HepG2 (cell line): ENCODE results near the gene RIPOR3.

Experiments
- ATF7-NPFF ChIP-seq: sonication (generic); formaldehyde crosslinking; IDR thresholded peaks from 2 replicates; pipeline ENCODE4 v1.8.1; 2023; ENCODE audit warnings: mild to moderate bottlenecking, low read depth, missing genetic modification reagents, moderate library complexity
- CTCF ChIP-seq: sonication (generic); formaldehyde crosslinking; IDR thresholded peaks from 2 replicates; pipeline ENCODE4 v1.5.0; 2020; ENCODE audit warnings: mild to moderate bottlenecking, missing genetic modification reagents, moderate library complexity
- ELF4 ChIP-seq: sonication (generic); formaldehyde crosslinking; IDR thresholded peaks from 2 replicates; pipeline ENCODE4 v1.5.0; 2020; ENCODE audit warnings: missing genetic modification reagents, mild to moderate bottlenecking, moderate library complexity, borderline replicate concordance
- MAFK ChIP-seq, 2 experiments: IDR thresholded peaks in 1 of 2; conservative IDR thresholded peaks in 1 of 2; 2 replicates each; pipeline ENCODE4 v1.6.1; 2011; ENCODE audit warnings: improper control_type of control experiment in 2 of 2, low read length in 2 of 2
- MTA1 ChIP-seq: sonication (generic); formaldehyde crosslinking; IDR thresholded peaks from 2 replicates; pipeline ENCODE4 v1.4.0; 2020; ENCODE audit warnings: missing genetic modification reagents, mild to moderate bottlenecking, borderline replicate concordance
- SIN3A ChIP-seq: IDR thresholded peaks from 2 replicates; pipeline ENCODE4 v1.6.1; 2011; ENCODE audit warnings: low read depth, mild to moderate bottlenecking, control low read depth, low read length, borderline replicate concordance
- SP2 ChIP-seq: sonication (generic); formaldehyde crosslinking; IDR thresholded peaks from 2 replicates; pipeline ENCODE4 v1.5.1; 2020; ENCODE audit warnings: mild to moderate bottlenecking, missing genetic modification reagents
- ZNF224 ChIP-seq: sonication (generic); formaldehyde crosslinking; IDR thresholded peaks from 2 replicates; pipeline ENCODE4 v1.5.0; 2020; ENCODE audit warnings: mild to moderate bottlenecking, missing genetic modification reagents

GRCh38 chr20:50695135-50695872 is 4.0 kb upstream of the RIPOR3 start:
- TF ChIP-seq ATF7-NPFF (no peak), SP2 (no peak), ZNF224 (CRISPR knock-in tag) (no peak), SIN3A (no peak), CTCF (CRISPR knock-in tag) (no peak), MAFK (conservative IDR thresholded peaks at IDR 0.05 in 1 of 2, IDR thresholded peaks at IDR 0.05 in 1 of 2; ENCODE audit: low read length in 2 of 2) (no peak), ELF4 (no peak), MTA1 (CRISPR knock-in tag) (no peak)
